Liver (tissue), 9 donors: ENCODE measurements around the gene GRIA1. TPM values are rescaled to one million over a fixed set of nuclear protein-coding genes. Genes with fewer than 3 reads are reported as not detected.

Experiments
- DNase-seq: peaks from one replicate; pipeline ENCODE4 v3.0.0-alpha.2; 2017; ENCODE audit warnings: low spot score
- H3K27ac ChIP-seq, 2 donors: one replicate each; pipeline ENCODE4 v1.7.0; 2013; ENCODE audit warnings: inconsistent platforms in 2 of 2, low read length in 2 of 2, control low read depth in 1 of 2, low read depth in 1 of 2, mild to moderate bottlenecking in 1 of 2
- H3K27me3 ChIP-seq, 4 donors: one replicate each; pipeline versions ENCODE4 v1.6.1 to v1.7.0; 2013; ENCODE audit warnings: low read length in 3 of 4, inconsistent platforms in 1 of 4, mild to moderate bottlenecking in 1 of 4, moderate library complexity in 1 of 4; ENCODE audit not compliant: control insufficient read depth in 4 of 4, insufficient read depth in 4 of 4
- H3K36me3 ChIP-seq, 4 donors: one replicate each; pipeline versions ENCODE4 v1.6.1 to v1.7.0; 2013; ENCODE audit warnings: low read length in 3 of 4, mild to moderate bottlenecking in 3 of 4, low read depth in 1 of 4, moderate library complexity in 1 of 4; ENCODE audit not compliant: control insufficient read depth in 4 of 4, insufficient read depth in 3 of 4
- H3K4me1 ChIP-seq, 4 donors: one replicate each; pipeline versions ENCODE4 v1.6.1 to v1.7.0; 2013; ENCODE audit warnings: low read length in 3 of 4, mild to moderate bottlenecking in 3 of 4, moderate library complexity in 1 of 4; ENCODE audit not compliant: control insufficient read depth in 4 of 4, insufficient read depth in 4 of 4
- H3K4me3 ChIP-seq, 3 donors: one replicate each; pipeline versions ENCODE4 v1.6.1 to v1.7.0; 2013; ENCODE audit warnings: low read length in 3 of 3, control low read depth in 1 of 3, low read depth in 1 of 3, mild to moderate bottlenecking in 1 of 3
- H3K9ac ChIP-seq, 2 donors: one replicate each; pipeline ENCODE4 v1.7.0; 2013; ENCODE audit warnings: low read length in 2 of 2, mild to moderate bottlenecking in 2 of 2, moderate library complexity in 2 of 2, control low read depth in 1 of 2, low read depth in 1 of 2
- H3K9me3 ChIP-seq, 4 donors: one replicate each; pipeline versions ENCODE4 v1.6.1 to v1.7.0; 2013; ENCODE audit warnings: low read length in 3 of 4; ENCODE audit not compliant: control insufficient read depth in 4 of 4
- ATF3 ChIP-seq: IDR thresholded peaks from 2 replicates; pipeline ENCODE4 v1.6.1; 2016; ENCODE audit warnings: antibody characterized with exemption
- CTCF ChIP-seq: fragments of 150-350 bp; IDR thresholded peaks from 2 replicates; pipeline ENCODE4 v1.5.1; 2017; ENCODE audit warnings: improper control_type of control experiment, low read depth, low read length; ENCODE audit not compliant: missing input control
- EGR1 ChIP-seq, 2 donors: IDR thresholded peaks; 2 replicates each; pipeline ENCODE4 v1.6.1; 2016 to 2018; ENCODE audit warnings: antibody characterized with exemption in 2 of 2, low read depth in 2 of 2
- FOXA1 ChIP-seq: IDR thresholded peaks from 2 replicates; pipeline ENCODE4 v1.6.1; 2016; ENCODE audit warnings: antibody characterized with exemption
- FOXA2 ChIP-seq: IDR thresholded peaks from 2 replicates; pipeline ENCODE4 v1.6.1; 2016; ENCODE audit warnings: antibody characterized with exemption
- GABPA ChIP-seq, 2 donors: IDR thresholded peaks in 1 of 2; conservative IDR thresholded peaks in 1 of 2; 2 replicates each; pipeline ENCODE4 v1.6.1; 2016; ENCODE audit warnings: antibody characterized with exemption in 2 of 2, mild to moderate bottlenecking in 1 of 2, moderate library complexity in 1 of 2
- HNF4A ChIP-seq, 2 donors: conservative IDR thresholded peaks; 2 replicates each; pipeline ENCODE4 v1.6.1; 2016; ENCODE audit warnings: antibody characterized with exemption in 2 of 2, mild to moderate bottlenecking in 2 of 2
- HNF4G ChIP-seq: IDR thresholded peaks from 2 replicates; pipeline ENCODE4 v1.6.1; 2016; ENCODE audit warnings: antibody characterized with exemption
- JUND ChIP-seq, 2 donors: IDR thresholded peaks; 2 replicates each; pipeline ENCODE4 v1.6.1; 2016; ENCODE audit warnings: antibody characterized with exemption in 2 of 2
- MAX ChIP-seq: IDR thresholded peaks from 2 replicates; pipeline ENCODE4 v1.6.1; 2016; ENCODE audit warnings: antibody characterized with exemption
- NR2F2 ChIP-seq: IDR thresholded peaks from 2 replicates; pipeline ENCODE4 v1.6.1; 2016; ENCODE audit warnings: antibody characterized with exemption
- RAD21 ChIP-seq, 2 donors: IDR thresholded peaks; 2 replicates each; pipeline ENCODE4 v1.6.1; 2016; ENCODE audit warnings: antibody characterized with exemption in 2 of 2, mild to moderate bottlenecking in 2 of 2
- REST ChIP-seq: IDR thresholded peaks from 2 replicates; pipeline ENCODE4 v1.6.1; 2016; ENCODE audit warnings: antibody characterized with exemption, mild to moderate bottlenecking
- RXRA ChIP-seq, 2 donors: IDR thresholded peaks; 2 replicates each; pipeline ENCODE4 v1.6.1; 2017 to 2018; ENCODE audit warnings: antibody characterized with exemption in 2 of 2, mild to moderate bottlenecking in 1 of 2
- SP1 ChIP-seq: IDR thresholded peaks from 2 replicates; pipeline ENCODE4 v1.6.1; 2018; ENCODE audit warnings: antibody characterized with exemption, mild to moderate bottlenecking
- TAF1 ChIP-seq: conservative IDR thresholded peaks from 2 replicates; pipeline ENCODE4 v1.6.1; 2016; ENCODE audit warnings: antibody characterized with exemption, mild to moderate bottlenecking
- YY1 ChIP-seq: IDR thresholded peaks from 2 replicates; pipeline ENCODE4 v1.6.1; 2016; ENCODE audit warnings: antibody characterized with exemption, mild to moderate bottlenecking
- ZBTB33 ChIP-seq: IDR thresholded peaks from 2 replicates; pipeline ENCODE4 v1.6.1; 2016; ENCODE audit warnings: antibody characterized with exemption
- WGBS: extraction: QIAGEN DNeasy Blood & Tissue Kit; methylation state at CpG from one replicate; pipeline ENCODE4 v1.1.7; 2013; 5-methylcytosine and 5-hydroxymethylcytosine counted together
- polyA plus RNA-seq, 2 donors: library from polyadenylated mRNA; stranded (reverse) in 1 of 2; unstranded in 1 of 2; fragments of 200-250 nt in 1 of 2; fragments of >200 nt in 1 of 2; fragmentation: Nextera tagmentation in 1 of 2; extraction: Ambion mirVana in 1 of 2; gene quantifications; one replicate each; pipeline versions ENCODE4 v1.2.1 to v1.2.3, GENCODE V29; 2013 to 2015
- total RNA-seq, 2 donors: library from RNA; depleted of rRNA; stranded (reverse); fragments of >200 nt; gene quantifications; one replicate each; pipeline ENCODE4 v1.2.3, GENCODE V29; 2014
- donor health status: healthy.
- donor health status: healthy.
- donor health status: healthy.
- donor health status: healthy.
- donor health status: healthy.

The GRIA1 gene
- total and polyA plus RNA-seq, 4 donors: 0.08 TPM; not detected in 3

GRCh38 chr5:153791339-153791738 is 300.9 kb downstream of the GRIA1 start:
- H3K27ac ChIP-seq: no peak overlapping the region
- DNase-seq: no peak
- TF ChIP-seq SP1 (no peak), ATF3 (no peak), TAF1 (no peak), JUND (IDR thresholded peaks at IDR 0.05) (no peak), NR2F2 (no peak), HNF4A (conservative IDR thresholded peaks at IDR 0.05) (no peak), FOXA1 (no peak), EGR1 (IDR thresholded peaks at IDR 0.05; ENCODE audit: low read depth in 2 of 2) (no peak), REST (no peak), GABPA (IDR thresholded peaks at IDR 0.05 in 1 of 2, conservative IDR thresholded peaks at IDR 0.05 in 1 of 2) (no peak), CTCF (no peak), YY1 (no peak), RAD21 (IDR thresholded peaks at IDR 0.05) (no peak), HNF4G (no peak), ZBTB33 (no peak), MAX (no peak), FOXA2 (no peak), RXRA (IDR thresholded peaks at IDR 0.05) (no peak)

GRCh38 chr5:153792305-153792704 is 301.8 kb downstream of the GRIA1 start:
- Histone ChIP-seq H3K4me3 (no peak overlapping the region), H3K36me3 (no peaks in the 10 kb centered on the region), H3K4me1 (no peaks in the 10 kb centered on the region), H3K27ac (no peak overlapping the region), H3K9me3 (no peaks in the 10 kb centered on the region), H3K27me3 (no peaks in the 10 kb centered on the region), H3K9ac (no peak overlapping the region)
- no peak for DNase-seq
- TF ChIP-seq ZBTB33 (no peak), RXRA (IDR thresholded peaks at IDR 0.05) (no peak), FOXA1 (no peak), CTCF (no peak)

More at GRCh38 chr5:153791339-153791738, 300.9 kb downstream of the GRIA1 start:
- Histone ChIP-seq H3K4me3 (no peak overlapping the region), H3K9me3 (no peaks in the 10 kb centered on the region), H3K9ac (no peak overlapping the region), H3K4me1 (no peaks in the 10 kb centered on the region), H3K36me3 (no peaks in the 10 kb centered on the region), H3K27me3 (no peaks in the 10 kb centered on the region)
- 86% methylated on average over 2 of the region's 2 CpGs for WGBS
